SH-SY5Y (cell line): Measurements from ENCODE around the gene SLC13A3.

Experiments
- GATA2 ChIP-seq: IDR thresholded peaks from 2 replicates; pipeline ENCODE4 v1.6.1; 2011; ENCODE audit warnings: mild to moderate bottlenecking, low read depth, low read length
- GATA3 ChIP-seq: IDR thresholded peaks from 2 replicates; pipeline ENCODE4 v1.6.1; 2011; ENCODE audit warnings: low read depth, mild to moderate bottlenecking, low read length, moderate library complexity

DNA sequence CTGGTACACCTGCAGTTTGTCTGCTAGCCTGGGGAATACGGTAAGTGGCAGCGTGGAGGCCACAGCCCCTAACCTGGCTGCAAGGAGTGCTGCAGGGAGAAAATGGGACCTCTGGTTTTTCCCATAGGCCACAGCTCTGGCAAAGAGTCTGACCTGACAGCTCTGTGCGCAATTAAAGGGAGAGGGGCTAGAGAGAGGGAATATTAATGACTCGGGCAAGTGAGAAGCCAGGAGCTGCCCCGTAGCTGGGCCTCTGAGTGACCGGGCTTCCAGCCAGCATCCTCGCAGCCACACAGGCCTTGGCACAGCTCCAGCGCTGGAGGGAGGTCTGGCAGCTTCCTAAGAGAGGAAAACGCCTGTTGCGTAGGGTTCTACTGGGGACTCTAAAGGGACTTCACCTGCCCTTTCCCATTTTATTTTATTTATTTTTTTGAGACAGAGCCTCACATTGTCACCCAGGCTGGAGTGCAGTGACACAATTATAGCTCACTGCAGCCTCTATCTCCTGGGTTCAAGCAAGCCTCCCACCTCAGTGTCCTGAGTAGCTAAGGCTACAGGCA is 82.6 kb downstream of the SLC13A3 start:
- TF ChIP-seq GATA2 (no peak), GATA3 (no peak)
